ENCODE measurements around the gene TK1. TPM values are rescaled to one million over a fixed set of nuclear protein-coding genes. Genes with fewer than 3 reads are reported as not detected.
"Not testable (repeated sequence)": the region's sequence is repeated elsewhere in the genome, so short reads cannot be mapped to it uniquely, and the experiment has no call there.

The TK1 gene
- total RNA-seq, 2 donors from 2014 or later = 149 to 181 TPM

DNA sequence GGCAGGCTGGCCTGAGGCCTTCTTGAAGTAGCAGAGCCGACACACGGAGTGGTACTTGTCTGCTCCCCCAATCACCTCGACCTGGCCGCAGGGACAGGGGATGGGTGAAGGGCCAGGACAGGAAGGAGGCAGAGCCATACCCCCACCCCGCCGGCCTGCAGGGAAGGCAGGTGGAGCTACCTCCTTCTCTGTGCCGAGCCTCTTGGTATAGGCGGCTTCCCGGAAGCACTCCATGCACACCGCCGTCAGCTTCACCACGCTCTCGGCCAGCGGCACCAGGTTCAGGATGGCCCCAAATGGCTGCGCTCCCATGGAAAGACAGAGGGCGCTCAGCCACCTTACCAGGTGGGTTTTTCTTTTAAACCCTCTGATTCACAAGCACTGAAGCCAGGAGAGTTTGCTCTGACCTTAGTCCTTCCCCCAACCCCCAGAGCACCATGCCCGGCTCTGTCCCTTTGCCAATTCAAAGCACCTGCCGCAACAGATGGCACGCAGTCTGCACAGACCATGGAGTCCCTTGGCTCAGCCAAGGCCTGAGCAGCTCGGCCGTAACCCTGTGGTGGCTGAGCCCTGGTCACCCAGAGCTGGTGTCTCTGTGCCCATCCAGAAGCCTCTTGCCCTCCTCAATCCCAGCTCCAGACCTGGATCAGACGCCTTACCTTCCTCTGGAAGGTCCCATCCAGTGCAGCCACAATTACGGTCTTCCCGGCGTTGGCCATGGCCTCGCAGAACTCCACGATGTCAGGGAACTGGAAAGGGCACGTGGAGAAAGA lies 11.8 kb downstream of the TK1 start:
- H3K9me3 Mint-ChIP-seq = no peaks in the 10 kb centered on the region
- H3K36me3 Mint-ChIP-seq (ENCODE audit: low read depth) = peaks cover 83% of the 10 kb centered on the region
- H3K27ac Mint-ChIP-seq = no peak overlapping the region
- peaks cover 29% of the 10 kb centered on the region for H3K4me1 Mint-ChIP-seq
- no peak for ATAC-seq (replicated peaks)
- no peaks in the 10 kb centered on the region for H3K27me3 Mint-ChIP-seq
- H3K4me3 Mint-ChIP-seq = no peak overlapping the region

DNA sequence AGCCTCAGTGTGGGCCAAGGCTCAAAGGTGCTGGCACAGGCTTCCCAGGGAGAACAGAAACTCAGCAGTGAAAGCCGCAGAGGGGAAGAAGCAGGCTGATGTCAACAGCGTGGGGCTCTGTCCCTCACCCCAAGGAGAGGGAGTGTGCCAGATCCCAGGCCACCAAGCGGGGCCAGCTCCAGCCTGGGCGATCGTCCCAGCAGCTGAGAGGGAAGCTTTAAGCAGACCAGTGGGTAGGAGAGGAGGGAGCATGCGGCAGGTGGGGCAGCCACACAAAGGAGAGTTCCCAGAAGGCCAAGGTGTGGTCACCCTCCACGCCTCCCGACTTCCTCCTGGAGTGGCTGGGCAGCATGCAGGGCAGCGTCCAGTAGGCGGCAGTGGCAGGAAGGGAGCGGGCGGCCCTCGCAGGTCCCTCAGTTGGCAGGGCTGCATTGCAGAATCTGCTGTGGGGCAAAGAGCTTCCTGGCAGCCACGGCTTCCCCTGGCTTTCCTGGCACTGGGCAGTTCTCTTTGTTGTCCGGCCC lies 12.4 kb downstream of the TK1 start:
- no peaks in the 10 kb centered on the region for H3K27me3 Mint-ChIP-seq

GRCh38 chr17:78173097-78173715 lies 13.6 kb downstream of the TK1 start:
- peak overlapping the region; percentile 66 for H3K4me3 Mint-ChIP-seq
- H3K9me3 Mint-ChIP-seq = no peaks in the 10 kb centered on the region
- peaks cover 64% of the 10 kb centered on the region for H3K36me3 Mint-ChIP-seq (ENCODE audit: low read depth)
- peak overlapping the region; percentile 88 for H3K27ac Mint-ChIP-seq
- ATAC-seq (replicated peaks) = peak; percentile 55
- peaks cover 29% of the 10 kb centered on the region for H3K4me1 Mint-ChIP-seq
- H3K27me3 Mint-ChIP-seq = no peaks in the 10 kb centered on the region

More for the DNA sequence above, 12.4 kb downstream of the TK1 start:
- Mint-ChIP-seq H3K9me3 (no peaks in the 10 kb centered on the region), H3K36me3 (ENCODE audit: low read depth) (peaks cover 76% of the 10 kb centered on the region), H3K4me3 (peak overlapping the region; percentile 66), H3K4me1 (peaks cover 29% of the 10 kb centered on the region), H3K27ac (peak overlapping the region; percentile 88)
- no peak for ATAC-seq (replicated peaks)

DNA sequence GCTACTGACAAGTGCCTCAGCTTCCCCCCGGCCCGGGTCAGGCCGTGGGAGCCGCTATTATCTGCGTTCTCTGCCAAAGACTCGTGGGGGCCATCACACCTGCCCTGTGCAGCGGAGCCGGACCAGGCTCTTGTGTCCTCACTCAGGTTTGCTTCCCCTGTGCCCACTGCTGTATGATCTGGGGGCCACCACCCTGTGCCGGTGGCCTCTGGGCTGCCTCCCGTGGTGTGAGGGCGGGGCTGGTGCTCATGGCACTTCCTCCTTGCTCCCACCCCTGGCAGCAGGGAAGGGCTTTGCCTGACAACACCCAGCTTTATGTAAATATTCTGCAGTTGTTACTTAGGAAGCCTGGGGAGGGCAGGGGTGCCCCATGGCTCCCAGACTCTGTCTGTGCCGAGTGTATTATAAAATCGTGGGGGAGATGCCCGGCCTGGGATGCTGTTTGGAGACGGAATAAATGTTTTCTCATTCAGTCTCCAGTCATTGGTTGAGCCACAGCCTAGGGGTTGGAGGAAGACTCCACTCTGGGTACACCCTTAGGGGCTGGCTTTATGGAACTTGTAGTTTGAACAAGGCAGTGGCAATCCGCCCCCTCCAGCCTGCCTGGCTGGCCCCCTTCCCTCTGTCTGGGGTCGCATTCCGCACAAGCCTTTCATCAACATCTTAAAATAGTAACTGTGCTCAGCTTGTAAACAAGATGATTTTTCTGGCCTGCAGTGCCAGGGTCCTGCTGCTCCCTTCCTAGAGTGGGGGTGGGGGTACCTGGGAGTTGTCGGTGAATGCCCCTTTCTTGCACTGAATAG lies 14.4 kb downstream of the TK1 start:
- Mint-ChIP-seq H3K36me3 (ENCODE audit: low read depth) (peaks cover 64% of the 10 kb centered on the region), H3K27ac (peak overlapping the region; percentile 88), H3K4me3 (peak overlapping the region; percentile 66), H3K27me3 (no peaks in the 10 kb centered on the region), H3K9me3 (no peaks in the 10 kb centered on the region), H3K4me1 (peaks cover 29% of the 10 kb centered on the region)
- no peak for ATAC-seq (replicated peaks)

GRCh38 chr17:78171591-78172248 lies 15.1 kb downstream of the TK1 start:
- H3K27ac Mint-ChIP-seq = peak overlapping the region; percentile 57
- not testable (repeated sequence) for H3K9me3 Mint-ChIP-seq; H3K27me3 Mint-ChIP-seq; ATAC-seq (replicated peaks)
- peaks cover 59% of the 10 kb centered on the region for H3K36me3 Mint-ChIP-seq (ENCODE audit: low read depth)
- peak overlapping the region; percentile 66 for H3K4me3 Mint-ChIP-seq
- H3K4me1 Mint-ChIP-seq = peaks cover 29% of the 10 kb centered on the region

DNA sequence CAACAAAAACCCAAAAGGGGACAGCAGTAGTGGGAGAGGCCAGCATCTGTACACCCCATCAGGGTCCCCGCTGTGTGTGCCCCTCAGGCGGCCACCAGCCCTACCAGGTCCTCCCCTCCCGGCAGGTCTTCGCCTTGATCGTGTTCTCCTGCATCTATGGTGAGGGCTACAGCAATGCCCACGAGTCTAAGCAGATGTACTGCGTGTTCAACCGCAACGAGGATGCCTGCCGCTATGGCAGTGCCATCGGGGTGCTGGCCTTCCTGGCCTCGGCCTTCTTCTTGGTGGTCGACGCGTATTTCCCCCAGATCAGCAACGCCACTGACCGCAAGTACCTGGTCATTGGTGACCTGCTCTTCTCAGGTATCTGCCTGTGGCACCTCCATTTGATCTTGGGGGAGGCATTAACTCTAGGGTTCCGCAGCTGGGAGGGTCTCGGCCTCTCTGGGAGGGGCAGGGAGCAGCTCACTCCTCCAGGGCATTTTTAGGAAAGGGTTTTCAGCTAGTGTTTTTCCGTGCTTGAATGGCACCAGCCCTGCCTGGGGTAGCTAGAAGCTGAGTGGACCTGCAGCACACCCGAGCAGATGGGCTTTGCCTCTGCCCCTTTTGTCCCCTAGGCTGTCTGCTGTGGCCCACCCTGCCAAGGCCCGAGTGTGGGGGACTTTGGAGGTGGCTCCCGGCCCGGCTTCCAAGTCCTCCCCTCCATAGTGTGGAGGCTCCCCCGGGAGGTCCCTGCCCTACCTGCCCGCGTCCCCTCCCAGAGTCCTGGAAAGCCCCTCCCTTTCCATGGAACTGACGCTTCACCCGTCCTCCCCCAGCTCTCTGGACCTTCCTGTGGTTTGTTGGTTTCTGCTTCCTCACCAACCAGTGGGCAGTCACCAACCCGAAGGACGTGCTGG lies 15.9 kb downstream of the TK1 start:
- H3K4me3 Mint-ChIP-seq = peak overlapping the region; percentile 66
- no peak for ATAC-seq (replicated peaks)
- H3K27ac Mint-ChIP-seq = peak overlapping the region; percentile 57
- H3K27me3 Mint-ChIP-seq = no peaks in the 10 kb centered on the region
- H3K9me3 Mint-ChIP-seq = no peaks in the 10 kb centered on the region
- H3K4me1 Mint-ChIP-seq = peaks cover 29% of the 10 kb centered on the region
- peaks cover 54% of the 10 kb centered on the region for H3K36me3 Mint-ChIP-seq (ENCODE audit: low read depth)

DNA sequence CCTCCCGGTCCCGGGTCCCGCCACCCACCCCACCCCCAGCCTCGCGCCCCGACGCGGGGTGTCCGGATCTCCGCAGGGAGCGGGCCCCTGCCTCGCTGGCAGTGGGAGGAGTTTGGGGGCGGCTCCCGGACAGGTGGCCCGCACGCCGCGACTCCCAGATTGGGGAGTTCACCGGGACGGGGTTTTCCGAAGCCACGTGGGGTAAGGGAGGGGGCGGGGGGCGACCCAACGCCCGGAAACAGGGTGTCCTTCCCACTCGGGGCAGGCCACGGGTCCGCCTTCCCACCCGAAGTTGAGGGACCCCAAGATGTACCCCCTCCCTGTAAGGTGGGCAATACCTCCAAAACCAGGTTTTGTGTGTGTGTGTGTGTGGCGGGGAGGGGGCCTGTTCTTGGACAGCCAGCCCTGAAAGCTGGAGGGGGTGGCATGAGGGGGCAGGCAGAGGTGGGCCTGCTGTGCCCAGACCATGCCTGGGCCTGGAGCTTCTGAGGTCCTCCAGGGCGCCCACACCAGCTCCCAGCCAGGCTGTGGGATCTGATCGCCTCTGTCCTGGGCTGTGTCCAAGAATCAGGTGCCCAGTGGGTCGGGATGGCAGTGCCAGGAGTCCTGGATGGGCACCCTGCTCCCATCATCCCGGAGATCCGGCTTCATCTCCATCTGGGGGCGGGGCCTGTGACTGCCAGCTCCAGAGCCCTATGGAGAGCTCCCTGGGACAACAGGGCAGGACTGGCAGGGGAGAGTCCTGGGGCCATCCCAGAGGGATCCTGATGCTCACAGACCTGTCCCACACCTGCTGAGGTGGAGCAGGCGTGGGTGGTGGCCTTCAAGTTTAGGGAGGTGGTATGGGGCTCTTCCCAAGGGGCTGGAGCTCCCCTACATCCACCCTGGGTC lies 17.7 kb downstream of the TK1 start:
- Mint-ChIP-seq H3K4me3 (peak overlapping the region; percentile 66), H3K36me3 (ENCODE audit: low read depth) (peaks cover 36% of the 10 kb centered on the region), H3K4me1 (peaks cover 27% of the 10 kb centered on the region), H3K9me3 (no peaks in the 10 kb centered on the region), H3K27ac (peak overlapping the region; percentile 50), H3K27me3 (no peaks in the 10 kb centered on the region)
- peak; percentile 57 for ATAC-seq (replicated peaks)

- Mint-ChIP-seq H3K27ac (peak within 1 kb of the TSS; percentile 78), H3K36me3 (ENCODE audit: low read depth) (peaks cover 29% of the 10 kb centered on the region), H3K4me1 (peaks cover 19% of the 10 kb centered on the region), H3K27me3 (no peaks in the 10 kb centered on the region), H3K9me3 (no peaks in the 10 kb centered on the region), H3K4me3 (peak within 1 kb of the TSS; percentile 66)
- ATAC-seq (replicated peaks) = peak; percentile 81
These were observed 18.5 kb downstream of the TK1 start, which contains the start of gene SYNGR2 for GRCh38 chr17:78168242-78168902. SYNGR2 (plus strand) TSS chr17:78168581; CDS start chr17:78168617, 36 bp downstream.

DNA sequence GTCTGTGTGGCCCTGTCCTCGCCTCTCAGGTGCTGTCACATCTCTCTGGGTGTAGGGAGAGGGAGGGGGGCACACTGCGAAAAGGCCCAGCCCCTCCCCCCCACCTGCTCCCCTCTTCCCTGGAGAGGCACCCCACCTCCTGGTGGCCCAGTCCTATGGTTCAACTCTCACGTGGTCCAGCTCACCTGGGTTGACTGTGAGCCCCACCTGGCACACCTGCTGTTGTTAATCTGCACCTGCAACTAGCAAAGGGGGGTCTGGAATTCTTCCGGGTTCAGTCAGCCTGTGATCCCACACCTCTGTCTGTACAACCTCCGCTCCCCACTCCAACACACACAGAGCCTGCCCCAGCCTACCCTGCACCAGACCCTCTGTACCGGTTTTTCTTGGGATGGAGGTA lies 20.4 kb downstream of the TK1 start:
- no peak for ATAC-seq (replicated peaks)
- Mint-ChIP-seq H3K9me3 (no peaks in the 10 kb centered on the region), H3K4me3 (no peak overlapping the region), H3K27ac (no peak overlapping the region), H3K4me1 (peaks cover 2% of the 10 kb centered on the region), H3K36me3 (ENCODE audit: low read depth) (peaks cover 9% of the 10 kb centered on the region), H3K27me3 (no peaks in the 10 kb centered on the region)

DNA sequence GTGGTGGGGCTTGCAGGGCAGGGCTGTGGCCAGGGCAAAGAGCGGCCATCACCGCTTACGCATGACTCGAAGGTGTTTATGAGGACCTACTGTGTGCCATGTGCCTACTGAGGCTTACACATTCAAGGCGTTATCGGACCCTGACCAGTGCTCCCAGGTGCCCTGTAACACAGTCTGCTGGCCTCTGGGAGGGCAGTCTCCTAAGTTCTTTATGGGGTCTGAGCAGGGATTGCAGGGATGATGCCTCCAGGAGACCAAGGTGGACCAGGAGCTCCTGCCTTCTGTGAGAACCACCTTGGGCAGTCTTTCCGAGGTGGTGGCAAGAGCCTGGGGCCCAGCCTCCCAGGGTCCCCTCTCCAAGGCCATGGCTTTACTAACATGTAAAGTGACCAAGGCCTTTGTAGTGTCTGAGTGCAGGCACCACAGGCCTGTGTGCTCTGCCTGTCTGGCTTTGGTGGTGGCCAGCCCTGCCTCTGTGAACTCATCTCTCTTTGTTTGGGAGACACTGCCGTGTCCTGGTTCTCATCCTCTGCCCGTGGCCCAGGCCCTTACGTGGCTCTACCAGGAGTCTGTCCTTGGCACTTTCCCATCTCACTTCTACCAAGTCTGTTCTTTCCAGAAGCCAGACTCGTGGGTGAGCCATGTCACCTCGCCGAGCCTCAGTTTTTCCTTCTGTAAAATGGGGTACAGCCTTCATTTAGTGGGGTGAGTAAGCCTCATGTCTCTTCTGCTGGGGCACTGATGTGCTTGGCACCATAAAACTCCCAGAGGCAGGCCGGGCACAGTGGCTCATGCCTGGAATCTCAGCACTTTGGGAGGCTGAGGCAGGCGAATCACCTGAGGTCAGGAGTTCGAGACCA lies 21.9 kb downstream of the TK1 start:
- Mint-ChIP-seq H3K9me3 (no peaks in the 10 kb centered on the region), H3K4me1 (peaks cover 6% of the 10 kb centered on the region), H3K27ac (no peak overlapping the region), H3K36me3 (ENCODE audit: low read depth) (peaks cover 3% of the 10 kb centered on the region), H3K4me3 (no peak overlapping the region), H3K27me3 (no peaks in the 10 kb centered on the region)
- ATAC-seq (replicated peaks) = no peak

DNA sequence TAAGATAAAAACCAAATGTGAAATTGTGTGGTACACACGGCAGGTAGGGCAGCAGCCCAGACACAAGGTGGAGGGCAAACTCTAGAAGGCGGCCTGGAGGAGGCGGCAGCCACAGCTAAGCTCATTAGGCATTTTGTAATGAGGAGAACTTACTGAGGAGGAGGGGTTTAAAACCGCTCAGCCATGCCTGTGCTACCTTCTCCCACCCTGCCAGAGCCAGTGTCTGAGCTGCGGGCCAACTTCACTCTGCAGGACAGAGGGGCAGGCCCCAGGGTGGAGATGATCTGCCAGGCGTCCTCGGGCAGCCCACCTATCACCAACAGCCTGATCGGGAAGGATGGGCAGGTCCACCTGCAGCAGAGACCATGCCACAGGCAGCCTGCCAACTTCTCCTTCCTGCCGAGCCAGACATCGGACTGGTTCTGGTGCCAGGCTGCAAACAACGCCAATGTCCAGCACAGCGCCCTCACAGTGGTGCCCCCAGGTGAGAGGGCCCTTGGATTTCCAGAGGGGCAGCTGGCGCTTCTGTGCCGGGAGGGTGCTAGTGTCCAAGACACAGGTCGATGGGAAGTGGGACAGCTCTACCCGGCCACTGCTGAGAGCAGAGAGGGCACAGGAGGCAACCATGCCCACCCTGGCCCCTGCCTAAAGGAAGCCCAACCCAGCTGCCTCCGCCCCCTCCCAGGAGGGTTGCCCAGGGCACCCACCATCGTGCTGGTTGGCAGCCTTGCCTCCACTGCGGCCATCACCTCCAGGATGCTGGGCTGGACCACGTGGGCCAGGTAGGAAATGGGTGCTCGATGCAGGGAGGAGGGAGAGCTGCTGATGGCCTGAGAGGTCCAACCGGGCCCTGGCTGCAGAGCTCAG lies 22.7 kb downstream of the TK1 start:
- ATAC-seq (replicated peaks) = no peak
- H3K36me3 Mint-ChIP-seq (ENCODE audit: low read depth) = peaks cover 7% of the 10 kb centered on the region
- peaks cover 12% of the 10 kb centered on the region for H3K4me1 Mint-ChIP-seq
- no peak overlapping the region for H3K4me3 Mint-ChIP-seq
- H3K9me3 Mint-ChIP-seq = no peaks in the 10 kb centered on the region
- H3K27ac Mint-ChIP-seq = no peak overlapping the region
- H3K27me3 Mint-ChIP-seq = no peaks in the 10 kb centered on the region
